ENCODE measurements around the gene FOXE3. TPM values are rescaled to one million over a fixed set of nuclear protein-coding genes. Genes with fewer than 3 reads are reported as not detected.
A peak's percentile ranks its signal among the peaks of the same experiment; 100 is the strongest.

FOXE3 gene
- total and polyA plus RNA-seq, 9 of the 15 experiments (the other 6 are each of a cell fraction or from before 2014, with no cell fraction given): not detected

DNA sequence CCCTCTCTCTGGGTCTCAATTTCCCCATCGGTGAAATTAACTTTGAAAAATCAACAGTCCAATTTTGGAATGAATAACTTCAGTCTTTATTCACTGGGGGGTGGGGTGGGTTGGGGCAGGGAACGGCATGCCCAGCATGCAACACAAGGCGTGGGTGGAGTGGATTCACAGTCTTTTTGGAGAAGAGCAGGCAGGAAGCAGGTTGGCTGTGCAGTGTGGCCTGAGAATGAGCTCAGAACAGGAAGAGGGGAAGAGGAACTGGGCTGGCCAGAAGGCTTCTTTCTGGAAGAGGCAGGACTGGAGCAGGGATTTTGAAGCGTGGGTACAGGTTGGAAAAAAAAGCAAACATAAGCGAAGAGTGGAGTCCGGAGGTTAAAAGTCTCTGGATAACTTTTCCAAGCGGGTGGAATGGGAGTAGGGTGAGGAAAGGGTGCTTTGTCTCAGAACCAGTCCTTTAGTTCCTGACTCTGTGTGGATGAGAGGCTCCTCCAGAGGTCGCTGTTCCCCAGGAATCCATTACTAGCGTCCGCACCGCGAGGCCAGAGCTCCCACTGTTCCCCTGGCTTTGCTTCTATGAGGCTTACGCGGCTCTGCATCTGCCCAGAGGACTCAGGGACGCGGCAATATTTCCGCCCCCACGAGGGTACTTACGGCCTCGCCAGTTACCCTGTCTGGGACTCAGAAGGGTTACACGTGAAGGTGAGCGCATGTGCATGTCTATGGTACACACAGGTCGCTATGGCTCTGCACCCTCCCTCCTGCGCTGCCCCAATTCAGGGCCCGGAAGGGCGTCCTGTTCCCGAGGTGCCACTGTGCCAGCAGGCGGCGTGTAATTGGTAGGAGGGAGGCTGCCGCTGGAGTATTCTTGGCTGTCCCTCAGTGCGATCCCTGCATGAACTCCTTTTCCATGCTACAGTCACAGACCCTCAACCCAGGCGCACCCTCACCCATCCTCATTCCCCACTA, 16.3 kb downstream of the FOXE3 start (continued):
- TF ChIP-seq, protein P1, sequence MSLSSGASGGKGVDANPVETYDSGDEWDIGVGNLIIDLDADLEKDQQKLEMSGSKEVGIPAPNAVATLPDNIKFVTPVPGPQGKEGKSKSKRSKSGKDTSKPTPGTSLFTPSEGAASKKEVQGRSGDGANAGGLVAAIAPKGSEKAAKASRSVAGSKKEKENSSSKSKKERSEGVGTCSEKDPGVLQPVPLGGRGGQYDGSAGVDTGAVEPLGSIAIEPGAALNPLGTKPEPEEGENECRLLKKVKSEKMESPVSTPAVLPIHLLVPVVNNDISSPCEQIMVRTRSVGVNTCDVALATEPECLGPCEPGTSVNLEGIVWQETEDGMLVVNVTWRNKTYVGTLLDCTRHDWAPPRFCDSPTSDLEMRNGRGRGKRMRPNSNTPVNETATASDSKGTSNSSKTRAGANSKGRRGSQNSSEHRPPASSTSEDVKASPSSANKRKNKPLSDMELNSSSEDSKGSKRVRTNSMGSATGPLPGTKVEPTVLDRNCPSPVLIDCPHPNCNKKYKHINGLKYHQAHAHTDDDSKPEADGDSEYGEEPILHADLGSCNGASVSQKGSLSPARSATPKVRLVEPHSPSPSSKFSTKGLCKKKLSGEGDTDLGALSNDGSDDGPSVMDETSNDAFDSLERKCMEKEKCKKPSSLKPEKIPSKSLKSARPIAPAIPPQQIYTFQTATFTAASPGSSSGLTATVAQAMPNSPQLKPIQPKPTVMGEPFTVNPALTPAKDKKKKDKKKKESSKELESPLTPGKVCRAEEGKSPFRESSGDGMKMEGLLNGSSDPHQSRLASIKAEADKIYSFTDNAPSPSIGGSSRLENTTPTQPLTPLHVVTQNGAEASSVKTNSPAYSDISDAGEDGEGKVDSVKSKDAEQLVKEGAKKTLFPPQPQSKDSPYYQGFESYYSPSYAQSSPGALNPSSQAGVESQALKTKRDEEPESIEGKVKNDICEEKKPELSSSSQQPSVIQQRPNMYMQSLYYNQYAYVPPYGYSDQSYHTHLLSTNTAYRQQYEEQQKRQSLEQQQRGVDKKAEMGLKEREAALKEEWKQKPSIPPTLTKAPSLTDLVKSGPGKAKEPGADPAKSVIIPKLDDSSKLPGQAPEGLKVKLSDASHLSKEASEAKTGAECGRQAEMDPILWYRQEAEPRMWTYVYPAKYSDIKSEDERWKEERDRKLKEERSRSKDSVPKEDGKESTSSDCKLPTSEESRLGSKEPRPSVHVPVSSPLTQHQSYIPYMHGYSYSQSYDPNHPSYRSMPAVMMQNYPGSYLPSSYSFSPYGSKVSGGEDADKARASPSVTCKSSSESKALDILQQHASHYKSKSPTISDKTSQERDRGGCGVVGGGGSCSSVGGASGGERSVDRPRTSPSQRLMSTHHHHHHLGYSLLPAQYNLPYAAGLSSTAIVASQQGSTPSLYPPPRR (CRISPR knock-in tag; IDR thresholded peaks at IDR 0.05; ENCODE audit: borderline replicate concordance): no peak
- TF ChIP-seq, protein P2, sequence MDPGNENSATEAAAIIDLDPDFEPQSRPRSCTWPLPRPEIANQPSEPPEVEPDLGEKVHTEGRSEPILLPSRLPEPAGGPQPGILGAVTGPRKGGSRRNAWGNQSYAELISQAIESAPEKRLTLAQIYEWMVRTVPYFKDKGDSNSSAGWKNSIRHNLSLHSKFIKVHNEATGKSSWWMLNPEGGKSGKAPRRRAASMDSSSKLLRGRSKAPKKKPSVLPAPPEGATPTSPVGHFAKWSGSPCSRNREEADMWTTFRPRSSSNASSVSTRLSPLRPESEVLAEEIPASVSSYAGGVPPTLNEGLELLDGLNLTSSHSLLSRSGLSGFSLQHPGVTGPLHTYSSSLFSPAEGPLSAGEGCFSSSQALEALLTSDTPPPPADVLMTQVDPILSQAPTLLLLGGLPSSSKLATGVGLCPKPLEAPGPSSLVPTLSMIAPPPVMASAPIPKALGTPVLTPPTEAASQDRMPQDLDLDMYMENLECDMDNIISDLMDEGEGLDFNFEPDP (CRISPR knock-in tag; IDR thresholded peaks at IDR 0.05): no peak
- TF ChIP-seq ZNF668 (CRISPR knock-in tag; IDR thresholded peaks at IDR 0.05): no peak
- TF ChIP-seq, protein P3, sequence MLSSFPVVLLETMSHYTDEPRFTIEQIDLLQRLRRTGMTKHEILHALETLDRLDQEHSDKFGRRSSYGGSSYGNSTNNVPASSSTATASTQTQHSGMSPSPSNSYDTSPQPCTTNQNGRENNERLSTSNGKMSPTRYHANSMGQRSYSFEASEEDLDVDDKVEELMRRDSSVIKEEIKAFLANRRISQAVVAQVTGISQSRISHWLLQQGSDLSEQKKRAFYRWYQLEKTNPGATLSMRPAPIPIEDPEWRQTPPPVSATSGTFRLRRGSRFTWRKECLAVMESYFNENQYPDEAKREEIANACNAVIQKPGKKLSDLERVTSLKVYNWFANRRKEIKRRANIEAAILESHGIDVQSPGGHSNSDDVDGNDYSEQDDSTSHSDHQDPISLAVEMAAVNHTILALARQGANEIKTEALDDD (IDR thresholded peaks at IDR 0.05): 0 out of 2 replicates have a peak, but pooled peaks have one; percentile 27
- peak; percentile 80 for TF ChIP-seq SMC3 (conservative IDR thresholded peaks at IDR 0.05; ENCODE audit: insufficient read depth, low read depth, low read length)
- peak; percentile 58; the same call in 1 of the 2 replicates for TF ChIP-seq MYC (IDR thresholded peaks at IDR 0.05; ENCODE audit: low read depth, low read length)
- no peak for TF ChIP-seq MYC (CRISPR knock-in tag; IDR thresholded peaks at IDR 0.05; ENCODE audit: borderline replicate concordance, low read depth)
- peak in 1 of 2 experiments; percentile 39; a peak in 1 of 4 replicates for TF ChIP-seq TEAD1 (CRISPR knock-in tag; IDR thresholded peaks at IDR 0.05)
- TF ChIP-seq, protein P4, sequence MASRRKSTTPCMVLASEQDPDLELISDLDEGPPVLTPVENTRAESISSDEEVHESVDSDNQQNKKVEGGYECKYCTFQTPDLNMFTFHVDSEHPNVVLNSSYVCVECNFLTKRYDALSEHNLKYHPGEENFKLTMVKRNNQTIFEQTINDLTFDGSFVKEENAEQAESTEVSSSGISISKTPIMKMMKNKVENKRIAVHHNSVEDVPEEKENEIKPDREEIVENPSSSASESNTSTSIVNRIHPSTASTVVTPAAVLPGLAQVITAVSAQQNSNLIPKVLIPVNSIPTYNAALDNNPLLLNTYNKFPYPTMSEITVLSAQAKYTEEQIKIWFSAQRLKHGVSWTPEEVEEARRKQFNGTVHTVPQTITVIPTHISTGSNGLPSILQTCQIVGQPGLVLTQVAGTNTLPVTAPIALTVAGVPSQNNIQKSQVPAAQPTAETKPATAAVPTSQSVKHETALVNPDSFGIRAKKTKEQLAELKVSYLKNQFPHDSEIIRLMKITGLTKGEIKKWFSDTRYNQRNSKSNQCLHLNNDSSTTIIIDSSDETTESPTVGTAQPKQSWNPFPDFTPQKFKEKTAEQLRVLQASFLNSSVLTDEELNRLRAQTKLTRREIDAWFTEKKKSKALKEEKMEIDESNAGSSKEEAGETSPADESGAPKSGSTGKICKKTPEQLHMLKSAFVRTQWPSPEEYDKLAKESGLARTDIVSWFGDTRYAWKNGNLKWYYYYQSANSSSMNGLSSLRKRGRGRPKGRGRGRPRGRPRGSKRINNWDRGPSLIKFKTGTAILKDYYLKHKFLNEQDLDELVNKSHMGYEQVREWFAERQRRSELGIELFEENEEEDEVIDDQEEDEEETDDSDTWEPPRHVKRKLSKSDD (conservative IDR thresholded peaks at IDR 0.05; ENCODE audit: low read length): no peak
- 0 out of 2 replicates have a peak, but pooled peaks have one; percentile 34 for TF ChIP-seq RBFOX2 (IDR thresholded peaks at IDR 0.05; ENCODE audit: low read depth, low read length)
- TF ChIP-seq, protein P5, sequence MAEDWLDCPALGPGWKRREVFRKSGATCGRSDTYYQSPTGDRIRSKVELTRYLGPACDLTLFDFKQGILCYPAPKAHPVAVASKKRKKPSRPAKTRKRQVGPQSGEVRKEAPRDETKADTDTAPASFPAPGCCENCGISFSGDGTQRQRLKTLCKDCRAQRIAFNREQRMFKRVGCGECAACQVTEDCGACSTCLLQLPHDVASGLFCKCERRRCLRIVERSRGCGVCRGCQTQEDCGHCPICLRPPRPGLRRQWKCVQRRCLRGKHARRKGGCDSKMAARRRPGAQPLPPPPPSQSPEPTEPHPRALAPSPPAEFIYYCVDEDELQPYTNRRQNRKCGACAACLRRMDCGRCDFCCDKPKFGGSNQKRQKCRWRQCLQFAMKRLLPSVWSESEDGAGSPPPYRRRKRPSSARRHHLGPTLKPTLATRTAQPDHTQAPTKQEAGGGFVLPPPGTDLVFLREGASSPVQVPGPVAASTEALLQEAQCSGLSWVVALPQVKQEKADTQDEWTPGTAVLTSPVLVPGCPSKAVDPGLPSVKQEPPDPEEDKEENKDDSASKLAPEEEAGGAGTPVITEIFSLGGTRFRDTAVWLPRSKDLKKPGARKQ (CRISPR knock-in tag; IDR thresholded peaks at IDR 0.05): peak; percentile 69; the same call in 1 of the 2 replicates
- peak; percentile 89 for TF ChIP-seq SPI1 (IDR thresholded peaks at IDR 0.05; ENCODE audit: borderline replicate concordance, low read depth, low read length)

Measured in K562 (cell line).